Measurements from ENCODE around the gene NCS1.
A peak's percentile ranks its signal among the peaks of the same experiment; 100 is the strongest.

The NCS1 gene

DNA sequence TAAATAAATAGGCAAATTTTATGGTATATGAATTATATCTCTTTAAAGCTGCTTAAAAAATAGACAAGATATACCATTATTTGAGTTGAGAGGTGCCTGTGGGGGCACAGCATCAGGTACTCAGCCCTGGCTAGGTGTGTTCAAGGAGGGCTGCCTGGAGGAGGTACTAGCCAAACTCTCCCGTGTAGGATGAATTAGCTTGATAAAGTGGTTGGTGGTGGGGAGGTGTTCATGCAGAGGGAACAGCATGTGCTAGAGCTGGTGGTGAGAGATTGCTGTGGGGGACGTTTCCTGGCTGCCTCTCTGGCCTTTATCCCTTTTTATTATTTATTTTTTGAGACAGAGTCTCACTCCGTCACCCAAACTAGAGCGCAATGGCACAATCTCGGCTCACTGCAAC is 23.2 kb upstream of the NCS1 start:
- DNase-seq, result no peak

DNA sequence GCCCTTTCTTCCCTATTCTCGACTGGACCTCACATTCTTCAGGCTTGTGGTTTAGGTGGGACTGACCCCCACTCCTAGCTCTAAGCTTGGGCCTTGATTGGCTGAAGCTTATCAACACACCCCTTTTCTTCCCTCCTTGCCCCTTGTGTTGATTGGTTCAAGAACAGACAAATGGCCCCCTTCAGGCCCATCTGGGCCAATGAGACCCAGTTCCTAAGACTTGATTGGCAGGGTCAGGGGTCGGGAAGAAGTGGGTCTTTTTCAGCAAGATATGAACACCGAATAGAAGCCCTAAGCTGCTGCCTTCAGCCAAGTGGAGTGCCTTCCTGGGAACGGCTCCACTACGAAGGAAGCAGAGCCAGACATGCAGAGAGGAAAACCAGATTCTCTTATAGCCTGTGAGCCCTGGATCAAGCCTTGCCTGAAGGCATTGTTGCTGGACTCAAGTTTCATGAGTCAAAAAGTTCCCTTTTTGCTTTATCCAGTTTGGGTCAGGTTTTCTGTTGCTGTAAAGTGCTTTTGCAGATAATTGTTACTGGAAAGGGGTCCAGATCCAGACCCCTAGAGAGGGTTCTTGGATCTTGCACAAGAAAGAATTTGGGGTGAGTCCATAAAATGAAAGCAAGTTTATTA is 22.4 kb upstream of the NCS1 start:
- no peak for DNase-seq

DNA sequence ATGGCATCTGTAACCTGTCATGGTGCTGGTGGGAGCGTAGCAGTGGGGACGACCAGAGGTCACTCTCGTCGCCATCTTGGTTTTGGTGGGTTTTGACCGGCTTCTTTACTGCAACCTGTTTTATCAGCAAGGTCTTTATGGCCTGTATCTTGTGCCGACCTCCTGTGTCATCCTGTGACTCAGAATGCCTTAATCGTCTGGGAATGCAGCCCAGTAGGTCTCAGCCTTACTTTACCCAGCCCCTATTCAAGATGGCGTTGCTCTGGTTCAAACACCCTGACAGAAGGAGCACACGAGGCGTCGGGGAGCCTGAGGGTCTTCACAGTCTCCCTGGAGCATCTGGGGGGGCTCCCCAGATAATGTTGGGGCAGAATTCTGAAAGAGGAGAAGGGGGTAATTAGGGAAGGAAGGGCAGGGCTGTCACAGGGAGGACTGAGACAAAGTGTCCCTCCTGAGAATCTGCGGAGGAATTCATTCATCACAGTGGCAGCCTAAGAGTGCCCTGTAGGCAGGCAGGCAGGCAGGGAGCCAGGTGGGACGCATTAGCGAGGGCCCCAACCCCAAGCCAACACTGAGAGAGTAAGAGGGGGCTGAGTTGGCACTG is 21.3 kb upstream of the NCS1 start:
- no peak for DNase-seq

DNA sequence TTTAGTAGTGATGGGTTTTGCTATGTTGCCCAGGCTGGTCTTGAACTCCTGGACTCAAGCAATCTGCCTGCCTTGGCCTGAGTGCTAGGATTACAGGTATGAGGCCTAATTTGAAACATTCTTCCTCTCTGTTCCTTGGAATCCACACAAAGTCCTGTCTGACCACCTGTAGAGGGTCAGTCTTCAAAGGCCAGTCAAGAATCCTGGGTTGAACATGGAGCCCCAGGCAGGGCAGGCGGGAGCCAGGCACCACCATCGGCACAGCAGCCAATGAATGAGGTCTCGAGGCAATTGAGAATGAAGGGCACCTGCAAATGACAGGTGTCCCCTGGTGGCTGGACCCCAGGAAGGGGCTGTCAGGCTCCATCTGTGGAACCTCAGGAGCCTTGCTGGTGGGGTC is 17.4 kb upstream of the NCS1 start:
- DNase-seq, result no peak

DNA sequence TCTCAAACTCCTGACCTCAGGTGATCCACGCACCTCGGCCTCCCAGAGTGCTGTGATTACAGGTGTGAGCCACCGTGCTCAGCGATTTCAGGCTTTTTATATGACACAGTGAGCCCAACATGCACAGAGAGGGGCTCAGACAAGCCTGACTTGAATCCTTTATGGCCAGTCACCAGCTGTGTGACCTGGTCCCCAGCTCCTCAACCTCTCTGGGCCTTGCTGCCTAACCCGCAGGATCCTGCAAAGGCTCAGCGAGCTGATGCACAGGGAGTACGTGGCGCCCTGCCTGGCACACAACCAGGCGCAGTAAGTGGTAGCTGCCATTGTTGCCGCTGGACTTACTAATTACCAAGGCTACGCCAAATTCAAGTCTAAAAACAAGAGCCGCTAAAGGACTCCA is 16.6 kb upstream of the NCS1 start:
- DNase-seq, result no peak

DNA sequence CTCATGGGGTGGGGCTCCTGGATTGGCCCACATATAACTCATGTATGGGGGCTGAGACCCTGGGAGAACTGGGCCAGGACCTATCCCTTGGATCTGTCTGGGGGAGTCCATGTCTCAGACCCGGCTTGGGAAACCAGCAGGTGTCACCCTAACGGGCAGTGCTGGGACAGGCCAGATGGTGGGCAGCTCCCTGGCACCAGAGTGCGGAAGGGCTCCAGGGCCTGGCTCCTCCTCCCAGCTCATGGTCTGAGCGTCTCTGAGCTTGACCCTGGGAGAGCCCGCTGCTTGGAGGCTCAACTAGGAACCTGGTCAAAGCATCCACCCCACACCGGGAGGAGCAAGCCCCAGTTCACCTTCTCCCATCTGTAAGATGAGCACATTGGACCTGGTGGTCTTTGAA is 15.5 kb upstream of the NCS1 start:
- DNase-seq, result no peak

DNA sequence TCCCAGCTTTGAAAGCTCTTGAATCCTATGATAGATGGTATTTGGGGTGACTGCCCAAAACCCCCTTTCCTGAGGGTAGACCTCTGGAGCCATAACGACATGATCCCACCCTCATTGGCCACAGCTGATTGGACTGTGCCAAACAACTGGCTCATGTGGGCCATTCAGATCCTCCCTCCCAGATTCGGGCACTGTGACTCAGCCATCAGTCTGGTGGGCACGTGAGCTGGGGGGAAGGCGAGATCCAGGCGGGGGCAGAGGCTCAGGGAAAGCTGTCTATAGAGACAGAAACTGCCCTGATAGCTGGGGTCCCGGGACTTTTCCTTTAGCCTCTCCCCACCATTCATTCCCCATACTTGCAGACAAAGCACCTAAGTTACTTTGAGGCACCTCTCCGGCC is 15.1 kb upstream of the NCS1 start:
- no peak for DNase-seq

DNA sequence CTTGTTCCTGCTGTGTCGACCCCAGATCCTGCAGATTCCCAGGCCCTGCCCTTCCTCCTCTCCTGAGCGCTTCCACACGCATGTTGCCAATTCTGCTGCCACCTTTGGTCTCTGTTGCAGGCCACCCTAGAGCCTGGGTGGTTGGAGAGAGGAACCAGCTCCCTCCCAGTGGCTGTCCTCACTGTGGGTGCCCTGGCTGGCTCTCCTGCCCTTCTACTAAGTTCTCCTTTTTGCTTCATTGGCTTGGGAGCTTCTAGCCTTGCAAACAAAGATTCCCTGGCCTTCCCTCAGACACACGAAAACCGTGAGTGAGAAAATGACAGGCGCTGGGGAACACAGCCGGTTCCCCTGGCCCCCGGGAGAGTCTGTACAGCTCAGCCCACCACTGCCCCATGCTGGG is 14.2 kb upstream of the NCS1 start:
- DNase-seq, result no peak

DNA sequence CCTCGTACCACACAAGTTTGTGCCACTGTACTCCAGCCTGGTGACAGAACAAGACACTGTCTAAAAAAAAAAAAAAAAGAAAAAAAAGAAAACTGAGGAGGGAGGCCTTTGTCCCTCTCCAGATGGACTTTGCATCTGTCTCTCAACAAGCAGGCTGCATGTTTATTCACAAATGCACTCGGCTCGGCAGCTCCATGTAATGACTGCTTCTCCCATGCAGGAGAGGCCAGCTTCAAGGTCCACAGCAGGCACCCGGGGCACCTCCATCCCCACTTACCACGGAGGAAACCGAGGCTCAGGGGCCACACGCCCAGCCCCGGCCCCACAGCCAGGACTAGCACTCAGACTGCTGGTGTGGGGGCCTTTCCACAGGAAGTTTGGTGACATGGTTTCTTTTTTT is 13.1 kb upstream of the NCS1 start:
- DNase-seq, result peak; percentile 13

DNA sequence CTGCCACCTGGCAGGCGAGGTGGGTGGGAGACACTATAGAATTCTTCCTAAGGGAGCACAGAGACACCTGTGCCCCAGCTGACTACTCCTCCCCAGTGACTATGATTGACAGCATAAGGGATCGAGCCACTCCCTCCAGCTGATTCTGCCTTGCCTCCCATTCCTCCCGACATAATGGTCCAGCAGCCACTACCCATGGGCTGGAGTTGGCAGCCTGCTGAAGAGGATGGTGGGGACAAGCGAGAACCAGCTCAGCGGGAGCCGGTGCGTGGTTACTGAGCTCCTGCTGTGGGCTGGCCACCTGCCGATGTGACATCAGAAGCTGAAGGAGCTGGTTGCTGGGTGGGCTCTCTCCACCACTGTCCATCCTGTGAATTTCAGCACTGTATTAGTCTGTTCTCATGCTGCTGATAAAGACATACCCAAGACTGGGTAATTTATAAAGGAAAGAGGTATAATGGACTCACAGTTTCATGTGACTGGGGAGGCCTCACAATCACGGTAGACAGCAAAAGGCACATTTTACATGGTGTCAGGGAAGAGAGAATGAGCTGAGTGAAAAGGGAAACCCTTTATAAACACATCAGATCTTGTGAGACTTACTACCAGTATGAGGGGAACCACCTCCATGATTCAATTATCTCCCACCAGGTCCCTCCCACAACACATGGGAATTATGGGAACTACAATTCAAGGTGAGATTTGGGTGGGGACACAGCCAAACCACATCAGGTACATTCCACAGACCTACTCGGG is 12.1 kb upstream of the NCS1 start:
- peak; percentile 90 for DNase-seq

DNA sequence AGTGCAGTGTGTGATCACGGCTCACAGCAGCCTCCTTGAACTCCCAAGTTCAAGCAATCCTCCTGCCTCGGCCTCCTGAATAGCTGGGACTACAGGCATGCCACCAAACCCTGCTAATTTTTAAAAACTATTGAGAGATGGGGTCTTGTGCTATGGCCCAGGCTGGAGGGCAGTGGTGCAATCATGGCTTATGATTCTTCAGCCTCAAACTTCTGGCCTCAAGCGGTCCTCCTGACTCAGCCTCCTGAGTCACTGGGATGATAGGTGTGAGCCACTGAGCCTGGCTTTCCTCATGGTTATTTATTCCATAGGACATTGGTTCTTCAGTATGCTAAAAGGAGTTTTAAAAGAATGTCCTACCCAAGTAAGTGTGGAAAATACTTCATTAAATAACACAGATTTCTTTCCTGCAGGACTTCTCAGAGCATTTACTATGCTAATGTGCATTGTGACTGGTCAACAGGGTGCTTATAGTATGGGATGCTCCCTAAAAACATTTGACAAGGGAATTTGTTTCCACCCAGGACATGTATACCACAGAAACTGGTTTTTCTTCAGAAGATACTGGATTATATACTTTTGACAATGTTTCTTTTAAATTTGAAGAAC is 11.2 kb upstream of the NCS1 start:
- no peak for DNase-seq

DNA sequence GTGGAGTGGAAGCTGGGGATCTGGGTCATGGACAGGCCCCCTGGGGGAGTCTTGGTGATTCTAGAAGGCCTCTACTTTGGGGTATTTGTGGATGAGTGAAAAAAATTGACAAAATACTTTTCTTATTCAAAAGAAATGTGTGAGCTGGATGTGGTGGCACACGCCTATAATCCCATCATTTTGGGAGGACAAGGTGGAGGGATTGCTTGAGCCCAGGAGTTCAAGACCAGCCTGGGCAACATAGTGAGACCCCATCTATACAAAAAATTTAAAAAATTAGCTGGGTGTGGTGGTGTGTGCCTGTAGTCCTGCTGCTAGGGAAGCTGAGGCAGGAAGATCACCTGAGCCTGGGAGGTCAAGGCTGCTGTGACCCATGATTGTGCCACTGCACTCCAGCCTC is 6.6 kb upstream of the NCS1 start:
- no peak for DNase-seq

DNA sequence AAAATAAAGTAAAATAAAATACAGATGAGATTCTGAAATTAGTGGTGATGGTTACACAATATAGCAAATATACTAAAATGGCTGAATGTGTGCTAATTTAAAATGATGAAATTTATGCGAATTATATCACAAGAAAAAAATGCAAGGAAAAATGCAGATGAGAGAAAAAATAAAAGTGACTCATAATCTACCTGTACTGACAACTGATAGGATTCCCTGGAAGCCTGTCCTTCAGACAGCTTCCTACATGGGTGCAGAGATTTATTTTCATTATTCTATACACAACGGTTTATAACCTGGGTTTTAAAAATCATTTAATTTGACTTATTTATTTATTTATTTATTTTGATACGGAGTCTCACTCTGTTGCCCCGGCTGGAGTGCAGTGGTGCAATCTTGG is 5.8 kb upstream of the NCS1 start:
- no peak for DNase-seq

DNA sequence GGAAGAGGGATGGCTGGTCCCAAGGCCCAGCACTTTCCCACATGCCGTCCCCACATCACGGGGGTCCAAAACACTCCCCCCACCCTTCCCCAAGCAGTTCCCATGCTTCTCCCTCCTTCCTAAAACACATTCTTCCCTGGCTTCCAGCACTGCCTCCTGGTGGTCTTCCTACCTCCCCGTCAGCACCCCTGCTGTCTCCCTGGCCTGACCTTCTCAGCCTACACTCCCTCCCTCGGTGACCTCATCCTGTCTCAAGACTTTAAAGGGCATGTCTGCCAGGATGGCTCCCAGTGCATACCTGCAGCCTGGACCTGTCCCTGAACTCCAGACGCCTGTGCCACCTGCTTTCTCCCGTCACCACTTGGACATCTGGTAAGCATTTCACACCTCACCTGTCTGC is 4.3 kb upstream of the NCS1 start:
- DNase-seq, result no peak

DNA sequence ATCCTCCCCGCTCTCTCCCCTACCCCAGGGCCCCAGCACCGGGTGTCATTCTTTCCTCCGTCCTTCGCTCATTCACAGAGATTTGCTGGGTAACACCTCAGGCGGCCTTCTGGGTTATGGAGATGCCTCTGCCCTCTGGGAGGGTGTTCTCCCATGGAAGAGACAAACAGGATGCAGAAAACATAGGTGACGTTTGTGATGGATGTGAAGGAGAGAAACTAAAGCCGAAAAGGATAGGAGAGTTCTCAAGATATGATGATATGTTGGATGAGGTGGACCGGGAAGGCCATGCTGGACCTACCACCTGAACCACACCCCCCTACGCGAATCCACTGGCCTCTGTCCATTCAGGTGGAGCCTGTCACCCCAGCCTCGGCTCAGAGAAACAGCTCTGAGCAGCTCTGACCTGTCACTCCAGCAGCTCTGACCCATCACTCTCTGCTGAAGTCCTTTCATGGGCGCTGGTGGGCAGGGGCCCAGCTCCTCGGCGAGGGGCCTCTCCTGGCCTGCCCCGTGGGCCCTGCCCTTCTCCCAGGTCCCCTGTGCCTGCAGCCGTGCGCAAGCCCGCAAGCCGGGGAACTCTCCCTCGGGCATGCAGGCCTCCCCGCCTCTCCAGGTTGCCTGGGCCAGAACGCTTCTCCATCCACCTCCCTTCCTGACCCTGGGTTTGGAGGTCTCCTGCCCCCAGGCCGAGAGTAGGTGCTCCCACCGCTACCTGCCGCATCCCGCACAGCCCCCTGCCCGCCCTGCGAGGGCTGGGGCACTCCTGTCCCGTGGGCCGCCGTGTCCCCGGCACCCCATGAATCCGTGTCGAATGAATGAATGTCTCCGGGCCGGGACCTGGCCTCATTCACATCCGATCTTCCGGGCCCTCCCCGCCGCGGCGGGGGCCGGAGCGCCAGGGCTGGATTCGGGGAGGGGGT is 717 bp upstream of the NCS1 start:
- peak; percentile 26 for DNase-seq

DNA sequence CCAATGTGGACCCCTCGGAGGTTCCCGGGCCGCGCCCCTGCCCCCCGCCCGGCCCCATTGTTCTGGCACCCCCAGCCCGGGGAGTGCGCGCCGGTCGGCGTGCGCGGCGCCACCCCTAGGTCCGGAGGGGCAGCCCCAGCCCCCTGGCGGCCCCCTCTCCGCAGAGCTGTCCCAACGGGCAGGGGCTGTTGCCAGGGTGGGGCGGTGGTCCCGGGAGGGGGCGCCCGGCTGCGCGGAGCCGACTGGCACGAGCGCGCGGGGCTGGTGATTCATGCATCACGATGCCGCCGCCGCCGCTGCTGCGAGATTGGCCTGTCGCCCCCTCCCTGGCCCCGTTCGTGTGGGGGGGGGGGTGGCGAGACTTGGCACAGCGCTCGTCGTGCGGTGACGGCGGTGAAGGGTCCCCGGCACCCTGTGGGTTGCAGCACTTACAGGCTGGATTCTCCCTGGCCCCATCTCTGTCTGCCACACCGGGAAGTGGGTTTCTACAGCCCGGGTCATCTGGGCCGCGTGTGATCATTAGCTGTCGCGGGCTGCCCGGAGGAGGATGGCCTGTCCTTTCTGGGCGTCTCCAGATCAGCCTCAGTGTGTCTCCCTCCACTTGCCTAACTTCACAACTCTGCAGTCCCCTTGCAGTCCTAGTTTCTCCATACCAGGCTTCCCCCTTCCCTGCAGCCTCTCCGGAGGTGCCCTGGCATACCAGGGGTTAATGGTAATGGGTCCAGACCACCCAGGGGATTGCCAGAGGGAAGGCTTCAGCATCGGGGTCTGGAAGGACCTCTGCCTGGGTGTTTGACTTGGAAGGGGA is 858 bp downstream of the NCS1 start:
- peak; percentile 21 for DNase-seq

DNA sequence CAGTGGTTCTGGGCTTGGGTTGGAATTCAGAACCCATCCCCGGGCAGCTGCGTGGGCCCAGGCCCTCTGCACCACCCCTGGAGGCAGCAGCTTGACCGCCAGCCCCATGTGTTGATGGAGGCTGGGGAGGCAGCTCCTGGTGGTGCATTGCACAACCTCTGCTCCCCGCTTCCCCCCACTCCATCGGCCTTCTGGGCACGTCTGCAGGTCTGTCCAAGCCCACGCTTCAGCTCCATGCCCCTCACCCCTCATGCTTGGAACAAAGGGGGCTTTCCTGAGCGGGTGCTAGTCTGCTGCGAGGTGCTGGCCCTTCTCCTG is 1.4 kb downstream of the NCS1 start:
- no peak for DNase-seq

DNA sequence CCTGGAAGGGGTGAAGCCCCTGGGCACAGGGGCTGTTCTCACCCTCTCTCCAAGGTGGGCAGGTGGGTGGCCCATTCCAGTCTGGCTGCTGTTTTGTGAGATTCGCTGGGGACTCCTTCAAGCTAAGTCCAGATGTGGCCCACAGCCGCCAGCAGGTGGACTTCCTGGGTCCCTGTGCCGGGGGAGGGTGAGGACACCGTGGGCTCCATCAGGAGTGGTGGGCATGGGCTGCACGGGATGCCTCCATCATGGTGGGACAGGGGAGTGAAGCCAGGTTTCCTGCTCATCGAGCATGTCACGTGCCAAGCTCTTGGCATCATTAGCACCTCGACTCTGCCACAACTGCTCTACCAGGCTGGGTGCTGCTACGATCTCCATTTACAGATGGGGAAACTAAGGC is 1.8 kb downstream of the NCS1 start:
- no peak for DNase-seq

DNA sequence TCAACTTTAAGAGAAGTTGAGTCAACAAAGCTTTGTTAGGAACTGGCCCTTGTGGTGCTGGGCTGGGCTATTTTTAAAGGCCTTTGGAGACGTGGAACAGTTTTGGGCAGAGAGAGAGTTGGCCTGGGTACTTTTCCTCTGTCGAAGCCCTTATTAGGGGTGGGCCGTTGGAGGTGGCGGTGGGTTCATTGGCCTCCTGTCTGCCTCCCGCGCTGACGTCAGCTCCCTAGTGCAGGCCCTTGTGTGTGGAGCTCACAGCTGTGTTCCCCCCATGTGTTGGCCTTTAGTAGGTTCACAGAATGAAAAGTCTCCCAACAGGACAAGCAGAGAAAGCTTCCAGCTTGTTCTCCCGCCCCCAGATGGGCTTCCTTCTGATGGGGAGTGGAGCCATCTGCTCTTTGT is 2.7 kb downstream of the NCS1 start:
- no peak for DNase-seq

DNA sequence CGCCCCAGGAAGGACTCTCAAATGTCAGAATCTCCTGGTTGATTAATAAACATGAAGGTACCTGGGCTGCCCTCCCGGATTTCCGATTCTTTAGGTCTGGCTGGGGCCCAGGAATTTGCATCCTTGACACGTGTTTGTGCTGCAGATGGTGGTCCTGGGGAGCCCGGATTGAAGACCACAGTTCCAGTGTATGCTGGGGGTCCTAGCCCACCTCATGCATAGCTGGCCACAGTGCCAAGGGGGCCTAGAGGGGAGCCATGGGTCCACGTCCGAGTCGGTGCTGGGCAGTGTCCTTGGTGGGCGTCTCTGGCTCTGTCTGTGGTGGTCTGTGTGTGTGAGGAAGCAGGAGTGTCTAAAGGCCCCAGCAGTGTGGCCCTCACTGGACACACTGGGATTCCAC is 3.2 kb downstream of the NCS1 start:
- no peak for DNase-seq

DNA sequence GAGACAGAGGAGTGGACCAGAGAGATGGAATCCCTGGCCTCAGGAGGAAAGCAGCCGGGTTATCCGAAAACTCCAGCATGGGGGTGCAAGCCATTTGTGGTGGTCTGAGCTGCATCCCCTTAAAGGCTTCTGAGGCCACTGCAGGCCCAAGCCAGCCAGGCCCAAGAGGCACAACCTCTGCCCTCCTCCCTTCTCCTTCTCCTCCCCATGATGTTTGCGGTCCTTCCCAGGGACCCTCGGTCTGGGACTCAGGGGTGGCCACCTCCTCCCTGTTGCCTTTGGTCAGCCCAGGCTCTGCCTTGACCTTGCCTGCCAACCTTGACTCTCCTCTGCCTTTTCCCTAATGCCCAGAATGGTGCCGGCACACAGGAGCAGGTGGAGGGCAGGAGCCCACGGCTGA is 4.6 kb downstream of the NCS1 start:
- no peak for DNase-seq
